ENCODE measurements around the gene CYB5RL. TPM values are rescaled to one million over a fixed set of nuclear protein-coding genes. Genes with fewer than 3 reads are reported as not detected.

Gene CYB5RL
- total RNA-seq, 3 donors from 2014 or later: 4.5 to 8.0 (median 7.5) TPM

GRCh38 chr1:54153535-54154439 lies 46.0 kb downstream of the CYB5RL start:
- H3K4me3 ChIP-seq: peak overlapping the region in 2 of 3 donors; percentile 25 to 31
- intact Hi-C loops (cut with DNase I; ENCODE audit: low total_unique reads): no loop called here
- TF ChIP-seq, protein P1, sequence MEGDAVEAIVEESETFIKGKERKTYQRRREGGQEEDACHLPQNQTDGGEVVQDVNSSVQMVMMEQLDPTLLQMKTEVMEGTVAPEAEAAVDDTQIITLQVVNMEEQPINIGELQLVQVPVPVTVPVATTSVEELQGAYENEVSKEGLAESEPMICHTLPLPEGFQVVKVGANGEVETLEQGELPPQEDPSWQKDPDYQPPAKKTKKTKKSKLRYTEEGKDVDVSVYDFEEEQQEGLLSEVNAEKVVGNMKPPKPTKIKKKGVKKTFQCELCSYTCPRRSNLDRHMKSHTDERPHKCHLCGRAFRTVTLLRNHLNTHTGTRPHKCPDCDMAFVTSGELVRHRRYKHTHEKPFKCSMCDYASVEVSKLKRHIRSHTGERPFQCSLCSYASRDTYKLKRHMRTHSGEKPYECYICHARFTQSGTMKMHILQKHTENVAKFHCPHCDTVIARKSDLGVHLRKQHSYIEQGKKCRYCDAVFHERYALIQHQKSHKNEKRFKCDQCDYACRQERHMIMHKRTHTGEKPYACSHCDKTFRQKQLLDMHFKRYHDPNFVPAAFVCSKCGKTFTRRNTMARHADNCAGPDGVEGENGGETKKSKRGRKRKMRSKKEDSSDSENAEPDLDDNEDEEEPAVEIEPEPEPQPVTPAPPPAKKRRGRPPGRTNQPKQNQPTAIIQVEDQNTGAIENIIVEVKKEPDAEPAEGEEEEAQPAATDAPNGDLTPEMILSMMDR (IDR thresholded peaks at IDR 0.05): no peak
- TF ChIP-seq POLR2AphosphoS5 (IDR thresholded peaks at IDR 0.05): peak in 1 of 3 donors; percentile 28
- peak; percentile 65 to 71 for DNase-seq (ENCODE audit: low spot score in 2 of 2)
- no peaks in the 10 kb centered on the region for H3K36me3 ChIP-seq
- H3K27ac ChIP-seq: peak overlapping the region; percentile 64 to 71
- H3K9me3 ChIP-seq: no peaks in the 10 kb centered on the region
- H3K27me3 ChIP-seq: no peaks in the 10 kb centered on the region
- H3K4me1 ChIP-seq: no peaks in the 10 kb centered on the region

DNA sequence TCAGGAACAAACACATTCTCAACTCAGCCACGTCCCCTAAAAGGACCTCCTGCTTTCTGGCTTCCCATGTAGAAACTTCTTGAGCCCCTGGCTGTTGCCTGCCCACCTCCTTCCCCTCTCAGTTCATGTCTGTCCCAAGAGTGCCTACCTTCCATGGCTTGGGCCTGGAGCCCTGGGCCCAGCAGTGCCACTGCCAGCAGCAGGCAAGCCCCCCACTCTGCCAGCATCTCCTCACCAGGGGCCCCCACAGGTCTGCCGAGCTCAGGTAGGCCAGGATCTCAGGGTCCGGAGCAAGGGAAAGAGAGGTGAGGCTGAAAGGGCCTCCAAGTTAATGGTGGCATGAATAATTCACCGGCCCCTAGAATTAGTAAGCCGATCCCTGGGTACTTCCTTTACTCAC lies 47.1 kb downstream of the CYB5RL start, which contains the start of gene CDCP2:
Gene CDCP2, minus strand, starts transcription at position 305 of the 400 bp plus-strand sequence. Its CDS starts 78 bp downstream, at position 227.
- no peaks in the 10 kb centered on the region for H3K4me1 ChIP-seq
- H3K36me3 ChIP-seq: no peaks in the 10 kb centered on the region
- H3K4me3 ChIP-seq: peak within 1 kb of the TSS in 2 of 3 donors; percentile 25 to 31
- no peak for DNase-seq (ENCODE audit: low spot score in 2 of 2)
- TF ChIP-seq POLR2AphosphoS5 (IDR thresholded peaks at IDR 0.05) (no peak), POLR2A (IDR thresholded peaks at IDR 0.05) (no peak)
- TF ChIP-seq, protein P1 (IDR thresholded peaks at IDR 0.05): no peak
- H3K27ac ChIP-seq: peak within 1 kb of the TSS; percentile 64 to 71
- intact Hi-C loops (cut with DNase I; ENCODE audit: low total_unique reads): no loop called here
- no peaks in the 10 kb centered on the region for H3K9me3 ChIP-seq
- H3K27me3 ChIP-seq: no peaks in the 10 kb centered on the region

- Histone ChIP-seq H3K27me3 (no peaks in the 10 kb centered on the region), H3K4me1 (no peaks in the 10 kb centered on the region), H3K27ac (no peak overlapping the region), H3K36me3 (no peaks in the 10 kb centered on the region), H3K4me3 (no peak overlapping the region), H3K9me3 (no peaks in the 10 kb centered on the region)
- no peak for DNase-seq (ENCODE audit: low spot score in 2 of 2)
- no peak for TF ChIP-seq POLR2AphosphoS5 (IDR thresholded peaks at IDR 0.05)
- TF ChIP-seq POLR2A (IDR thresholded peaks at IDR 0.05): no peak
- TF ChIP-seq, protein P1 (IDR thresholded peaks at IDR 0.05): no peak
- intact Hi-C loops (cut with DNase I; ENCODE audit: low total_unique reads): no loop called here
Observed at GRCh38 chr1:54151013-54151412, 48.8 kb downstream of the CYB5RL start.

Other genes with a start within 250 kb of the CYB5RL start
- not detected for gene LDLRAD1, start 181.8 kb downstream of the CYB5RL start, total RNA-seq
- 100 to 1,000 TPM; 348 to 498 (median 388) TPM for gene TMEM59, start 146.8 kb downstream of the CYB5RL start, total RNA-seq
- 1 to 10 TPM; 4.3 to 6.1 (median 5.9) TPM for gene TCEANC2, start 146.4 kb downstream of the CYB5RL start, total RNA-seq
- 1 to 10 TPM in 1 of 3 donors, not detected in 2; 1.3 TPM for gene CDCP2, start 47.0 kb downstream of the CYB5RL start, total RNA-seq
- 10 to 100 TPM; 44.6 to 70.7 (median 48.8) TPM for gene MRPL37, start 137 bp upstream of the CYB5RL start, total RNA-seq
- gene SSBP3, start 206.4 kb upstream of the CYB5RL start, total RNA-seq: 10 to 100 TPM; 21.3 to 28.0 (median 25.6) TPM

Data from breast epithelium (tissue), 4 donors.